Transverse colon (tissue), 4 donors: ENCODE measurements around the gene DNASE1. TPM values are rescaled to one million over a fixed set of nuclear protein-coding genes. Genes with fewer than 3 reads are reported as not detected.

Source experiments
- DNase-seq: peaks from one replicate; pipeline ENCODE4 v3.0.0-alpha.2; 2019
- H3K27ac ChIP-seq, 4 donors: fragments of 200-600 bp; sonication (generic); 2 replicates each; pipeline ENCODE4 v1.5.1; 2016 to 2018; ENCODE audit warnings: inconsistent platforms in 4 of 4
- H3K27me3 ChIP-seq: fragments of 200-600 bp; sonication (generic); 2 replicates; pipeline ENCODE4 v1.5.1; 2017; ENCODE audit warnings: inconsistent platforms
- H3K36me3 ChIP-seq, 4 donors: fragments of 200-600 bp; sonication (generic); 2 replicates each; pipeline ENCODE4 v1.5.1; 2017 to 2019; ENCODE audit warnings: inconsistent platforms in 4 of 4
- H3K4me1 ChIP-seq, 4 donors: fragments of 200-600 bp; sonication (generic); 2 replicates each; pipeline ENCODE4 v1.5.1; 2017 to 2020; ENCODE audit warnings: inconsistent platforms in 4 of 4
- H3K4me3 ChIP-seq, 4 donors: fragments of 200-600 bp; sonication (generic); 1 replicate in 1 of 4; 2 replicates in 3 of 4; pipeline versions ENCODE4 v1.5.1 to v1.6.1; 2017 to 2019; ENCODE audit warnings: inconsistent platforms in 4 of 4
- H3K9me3 ChIP-seq, 2 donors: fragments of 200-600 bp; sonication (generic); 2 replicates each; pipeline ENCODE4 v1.5.1; 2017 to 2019; ENCODE audit warnings: inconsistent platforms in 2 of 2
- CTCF ChIP-seq, 5 experiments: fragments of 200-600 bp in 3 of 5; fragments of 450-650 bp in 2 of 5; sonication (generic) in 3 of 5; IDR thresholded peaks; 1 replicate in 2 of 5; 2 replicates in 3 of 5; pipeline ENCODE4 v1.5.1; 2016 to 2017; ENCODE audit warnings: antibody characterized with exemption in 5 of 5, inconsistent platforms in 3 of 5, mild to moderate bottlenecking in 2 of 5, moderate library complexity in 1 of 5
- EP300 ChIP-seq: sonication (generic); formaldehyde crosslinking; IDR thresholded peaks from one replicate; pipeline ENCODE4 v1.6.1; 2017; ENCODE audit warnings: antibody characterized with exemption, low read depth
- POLR2A ChIP-seq: fragments of 450-650 bp; IDR thresholded peaks from one replicate; pipeline ENCODE4 v1.6.1; 2016; ENCODE audit warnings: antibody characterized with exemption, mild to moderate bottlenecking, moderate library complexity
- POLR2AphosphoS5 ChIP-seq, 3 donors: sonication (generic); formaldehyde crosslinking; IDR thresholded peaks; one replicate each; pipeline ENCODE4 v1.6.1; 2016; ENCODE audit warnings: antibody characterized with exemption in 3 of 3
- WGBS, 2 donors: methylation state at CpG; one replicate each; pipeline ENCODE4 v1.1.5; 2018; ENCODE audit warnings: low coverage in 1 of 2; 5-methylcytosine and 5-hydroxymethylcytosine counted together
- in situ Hi-C, 4 donors: fragments of 200-750 bp; cut with MboI; loops; one replicate each; pipeline versions ENCODE4 v1.15.0 to v1.15.1; 2017; ENCODE audit warnings: low sequenced_read_pairs in 3 of 4, low pct_ligation_motif_present in 1 of 4, low pct_unique_long_range_greater_than_20kb in 1 of 4
- intact Hi-C: fragments of 100-400 bp; cut with DNase I; formaldehyde crosslinking; loops from one replicate; pipeline ENCODE4 v1.15.1; 2023; ENCODE audit warnings: low total_unique reads
- total RNA-seq, 4 donors: library from RNA; depleted of rRNA; stranded (reverse); fragments of >200 nt; gene quantifications; one replicate each; pipeline ENCODE4 v1.1.0, GENCODE V29; 2016

Gene DNASE1
- 100 to 1,000 TPM in 1 of 4 donors, 10 to 100 TPM in 3; 27.3 to 139 (median 36.5) TPM for total RNA-seq

- Histone ChIP-seq H3K4me1 (peaks cover 0 to 13% (median 6%) of the 10 kb centered on the region in 4 donors), H3K9me3 (no peaks in the 10 kb centered on the region), H3K36me3 (peaks cover 0 to 22% (median 3%) of the 10 kb centered on the region in 4 donors), H3K27ac (peak within 1 kb of the TSS; percentile 32 to 67 (median 62)), H3K4me3 (no peak within 1 kb of the TSS), H3K27me3 (no peaks in the 10 kb centered on the region)
- no peak for TF ChIP-seq EP300
- no peak for TF ChIP-seq POLR2AphosphoS5 (IDR thresholded peaks at IDR 0.05)
- TF ChIP-seq POLR2A = no peak
- peak; percentile 60 to 78 (median 68) for TF ChIP-seq CTCF (IDR thresholded peaks at IDR 0.05)
- in situ Hi-C loops (no loop called here), intact Hi-C loops (no loop called here)
- peak; percentile 74 for DNase-seq
- 56% methylated on average over 14 of the region's 14 CpGs; no CpG with 5 or more reads in 1 of the 2 donors for WGBS, 2 donors
These were observed at the start of gene DNASE1 for GRCh38 chr16:3654249-3654991. Gene DNASE1, plus strand, starts transcription at chr16:3654691. Its CDS starts 683 bp downstream, at chr16:3655374.

- Histone ChIP-seq H3K27ac (no peak overlapping the region), H3K27me3 (no peaks in the 10 kb centered on the region), H3K36me3 (no peaks in the 10 kb centered on the region), H3K4me3 (no peak overlapping the region), H3K9me3 (no peaks in the 10 kb centered on the region), H3K4me1 (peaks cover 3 to 9% (median 8%) of the 10 kb centered on the region in 4 donors)
- 92 to 99% methylated on average over 8 to 11 of the region's 11 CpGs for WGBS, 2 donors
- no peak for DNase-seq
- intact Hi-C loops = no loop called here
- TF ChIP-seq EP300 = no peak
- no peak for TF ChIP-seq CTCF (IDR thresholded peaks at IDR 0.05)
- TF ChIP-seq POLR2A = no peak
- no peak for TF ChIP-seq POLR2AphosphoS5 (IDR thresholded peaks at IDR 0.05)
- in situ Hi-C loops = no loop called here
These were observed 48.0 kb upstream of the DNASE1 start for GRCh38 chr16:3606441-3606840.

- intact Hi-C loops = no loop called here
- DNase-seq = no peak
- no peaks in the 10 kb centered on the region for H3K36me3 ChIP-seq
- H3K9me3 ChIP-seq = no peaks in the 10 kb centered on the region
- peaks cover 3 to 10% (median 9%) of the 10 kb centered on the region in 4 donors for H3K4me1 ChIP-seq
- TF ChIP-seq EP300 = no peak
- no peak for TF ChIP-seq CTCF (IDR thresholded peaks at IDR 0.05)
- no peak for TF ChIP-seq POLR2A
- no peak for TF ChIP-seq POLR2AphosphoS5 (IDR thresholded peaks at IDR 0.05)
- in situ Hi-C loops = no loop called here
- no peak overlapping the region for H3K4me3 ChIP-seq
- H3K27ac ChIP-seq = no peak overlapping the region
- WGBS, 2 donors = 86 to 90% methylated on average over 7 of the region's 7 CpGs
- H3K27me3 ChIP-seq = no peaks in the 10 kb centered on the region
These were observed 47.3 kb upstream of the DNASE1 start for GRCh38 chr16:3607161-3607560.

GRCh38 chr16:3607634-3608033 is 46.9 kb upstream of the DNASE1 start:
- WGBS, 2 donors = 87 to 88% methylated on average over 2 of the region's 2 CpGs
- H3K4me3 ChIP-seq = no peak overlapping the region
- in situ Hi-C loops (no loop called here), intact Hi-C loops (no loop called here)
- DNase-seq = no peak
- H3K4me1 ChIP-seq = peaks cover 6 to 15% (median 14%) of the 10 kb centered on the region in 4 donors
- TF ChIP-seq EP300 (no peak), CTCF (IDR thresholded peaks at IDR 0.05) (no peak), POLR2AphosphoS5 (IDR thresholded peaks at IDR 0.05) (no peak), POLR2A (no peak)
- H3K9me3 ChIP-seq = no peaks in the 10 kb centered on the region
- H3K36me3 ChIP-seq = no peaks in the 10 kb centered on the region
- H3K27ac ChIP-seq = no peak overlapping the region
- no peaks in the 10 kb centered on the region for H3K27me3 ChIP-seq
